GM23338 (cell line): ENCODE data around the gene RNF34. TPM values are rescaled to one million over a fixed set of nuclear protein-coding genes. Genes with fewer than 3 reads are reported as not detected.

Experiments used
- ATAC-seq: fragments of 200-7000 bp; cut with Tn5 transposase; 3 replicates; pipeline ENCODE4 v1.9.1; 2020
- DNase-seq: peaks from one replicate; pipeline ENCODE4 v3.0.0-alpha.2; 2015; ENCODE audit warnings: low spot score
- H2AFZ ChIP-seq: fragments of 200-600 bp; sonication (generic); 2 replicates; pipeline ENCODE4 v1.8.0; 2016; ENCODE audit warnings: antibody characterized with exemption, mild to moderate bottlenecking, moderate library complexity
- H3F3A ChIP-seq: fragments of 200-600 bp; sonication (generic); replicated peaks from 2 replicates; pipeline ENCODE4 v1.8.0; 2017; ENCODE audit warnings: antibody characterized with exemption, mixed run types, low read depth
- H3K27ac ChIP-seq: fragments of 200-600 bp; sonication (generic); 2 replicates; pipeline ENCODE4 v1.6.1; 2016; ENCODE audit warnings: low read depth
- H3K27me3 ChIP-seq: fragments of 200-600 bp; sonication (generic); 2 replicates; pipeline ENCODE4 v1.8.0; 2016; ENCODE audit warnings: mild to moderate bottlenecking, mixed run types, moderate library complexity; ENCODE audit not compliant: insufficient read depth
- H3K36me3 ChIP-seq: fragments of 200-600 bp; sonication (generic); 2 replicates; pipeline ENCODE4 v1.8.0; 2016; ENCODE audit warnings: mild to moderate bottlenecking; ENCODE audit not compliant: insufficient read depth
- H3K4me1 ChIP-seq: fragments of 200-600 bp; sonication (generic); 2 replicates; pipeline ENCODE4 v1.8.0; 2016; ENCODE audit warnings: mild to moderate bottlenecking, moderate library complexity; ENCODE audit not compliant: insufficient read depth
- H3K4me2 ChIP-seq: fragments of 200-600 bp; sonication (generic); 2 replicates; pipeline ENCODE4 v1.7.1; 2017; ENCODE audit warnings: mixed run types
- H3K4me3 ChIP-seq: fragments of 200-600 bp; sonication (generic); 2 replicates; pipeline ENCODE4 v1.6.1; 2016; ENCODE audit warnings: mixed run types
- H3K79me2 ChIP-seq: fragments of 200-600 bp; sonication (generic); replicated peaks from 2 replicates; pipeline ENCODE4 v1.8.0; 2017; ENCODE audit warnings: mild to moderate bottlenecking; ENCODE audit not compliant: insufficient read depth
- H3K9me2 ChIP-seq: fragments of 200-600 bp; sonication (generic); 2 replicates; pipeline ENCODE4 v1.8.0; 2017; ENCODE audit not compliant: insufficient read depth
- H4K20me1 ChIP-seq: fragments of 200-600 bp; sonication (generic); replicated peaks from 2 replicates; pipeline ENCODE4 v1.8.0; 2017; ENCODE audit warnings: mild to moderate bottlenecking; ENCODE audit not compliant: insufficient read depth
- H3K27ac Mint-ChIP-seq: 2 replicates; pipeline ENCODE4 v1.8.0; 2020; ENCODE audit warnings: inconsistent platforms, mild to moderate bottlenecking, moderate library complexity, mixed read lengths
- H3K27me3 Mint-ChIP-seq: 3 replicates; pipeline ENCODE4 v1.8.0; 2022; ENCODE audit warnings: low read depth, mild to moderate bottlenecking, moderate library complexity, mixed read lengths, inconsistent platforms; ENCODE audit not compliant: insufficient read depth, poor library complexity
- H3K36me3 Mint-ChIP-seq: 3 replicates; pipeline ENCODE4 v1.8.0; 2021; ENCODE audit warnings: low read depth, mild to moderate bottlenecking, inconsistent platforms, moderate library complexity, mixed read lengths
- H3K4me1 Mint-ChIP-seq: 3 replicates; pipeline ENCODE4 v1.8.0; 2020; ENCODE audit warnings: mild to moderate bottlenecking, inconsistent platforms, mixed read lengths
- H3K4me3 Mint-ChIP-seq: 3 replicates; pipeline ENCODE4 v1.8.0; 2021; ENCODE audit warnings: moderate library complexity, mild to moderate bottlenecking, inconsistent platforms, mixed read lengths
- H3K9me3 Mint-ChIP-seq: 3 replicates; pipeline ENCODE4 v1.8.0; 2020; ENCODE audit warnings: moderate library complexity, mild to moderate bottlenecking, inconsistent platforms, mixed read lengths
- CREB1 ChIP-seq: fragments of 250-450 bp; sonication (Bioruptor Pico); IDR thresholded peaks from 2 replicates; pipeline ENCODE4 v1.5.0; 2020; ENCODE audit warnings: low read depth, mild to moderate bottlenecking, moderate library complexity
- CTCF ChIP-seq, 2 experiments: fragments of 200-600 bp in 1 of 2; sonication (generic) in 1 of 2; conservative IDR thresholded peaks; 2 replicates each; pipeline versions ENCODE4 v1.5.1 to v1.6.1; 2016 to 2017; ENCODE audit warnings: antibody characterized with exemption in 2 of 2, low read depth in 2 of 2, mild to moderate bottlenecking in 2 of 2, moderate library complexity in 1 of 2
- ETS1 ChIP-seq: IDR thresholded peaks from 2 replicates; pipeline ENCODE4 v1.6.1; 2016; ENCODE audit warnings: antibody characterized with exemption
- EZH2 ChIP-seq: fragments of 200-600 bp; sonication (generic); IDR thresholded peaks from one replicate; pipeline ENCODE4 v1.8.0; 2017; ENCODE audit warnings: antibody characterized with exemption, mild to moderate bottlenecking, low read depth; ENCODE audit not compliant: unreplicated experiment
- EZH2phosphoT487 ChIP-seq: fragments of 200-600 bp; sonication (generic); IDR thresholded peaks from one replicate; pipeline ENCODE4 v1.8.1; 2018; ENCODE audit warnings: antibody characterized with exemption; ENCODE audit not compliant: unreplicated experiment
- JUNB ChIP-seq: IDR thresholded peaks from one replicate; pipeline ENCODE4 v1.6.1; 2016; ENCODE audit warnings: antibody characterized with exemption; ENCODE audit not compliant: unreplicated experiment
- NANOG ChIP-seq: IDR thresholded peaks from 2 replicates; pipeline ENCODE4 v1.6.1; 2016; ENCODE audit warnings: antibody characterized with exemption, borderline replicate concordance
- POLR2AphosphoS5 ChIP-seq: IDR thresholded peaks from 2 replicates; pipeline ENCODE4 v1.6.1; 2016; ENCODE audit warnings: antibody characterized with exemption, low read depth
- REST ChIP-seq: IDR thresholded peaks from one replicate; pipeline ENCODE4 v1.6.1; 2018; ENCODE audit warnings: antibody characterized with exemption; ENCODE audit not compliant: unreplicated experiment
- STAT1 ChIP-seq: IDR thresholded peaks from one replicate; pipeline ENCODE4 v1.6.1; 2016; ENCODE audit warnings: antibody characterized with exemption; ENCODE audit not compliant: unreplicated experiment
- ZNF114 ChIP-seq: fragments of 250-450 bp; sonication (Bioruptor Pico); IDR thresholded peaks from 2 replicates; pipeline ENCODE4 v1.5.0; 2020; ENCODE audit warnings: mild to moderate bottlenecking, moderate library complexity
- ZNF331 ChIP-seq: fragments of 250-450 bp; sonication (Bioruptor Pico); IDR thresholded peaks from 2 replicates; pipeline ENCODE4 v1.5.0; 2020; ENCODE audit warnings: low read depth, mild to moderate bottlenecking, moderate library complexity
- ZNF462 ChIP-seq: fragments of 250-450 bp; sonication (Bioruptor Pico); IDR thresholded peaks from 2 replicates; pipeline ENCODE4 v1.5.0; 2020; ENCODE audit warnings: mild to moderate bottlenecking, moderate library complexity
- polyA plus RNA-seq: library from polyadenylated mRNA; unstranded; fragments of >200 nt; fragmentation: Nextera tagmentation; extraction: Ambion mirVana; gene quantifications from 2 replicates; pipeline ENCODE4 v1.2.1, GENCODE V29; 2016
- total RNA-seq: library from RNA; depleted of rRNA; stranded (reverse); fragments of >200 nt; shearing (Covaris generic); gene quantifications from 2 replicates; pipeline ENCODE4 v1.2.3, GENCODE V29; 2014

RNF34 gene
- total and polyA plus RNA-seq, 2 experiments from 2014 or later = 47.2 to 63.3 TPM

GRCh38 chr12:121446750-121447149 is 46.8 kb downstream of the RNF34 start:
- H3K4me1 ChIP-seq = no peaks in the 10 kb centered on the region
- H3K4me3 ChIP-seq = no peak overlapping the region
- no peak overlapping the region for H2AFZ ChIP-seq
- ATAC-seq (no peak), DNase-seq (no peak)
- peaks cover 56% of the 10 kb centered on the region for H3K36me3 Mint-ChIP-seq
- peaks cover 52% of the 10 kb centered on the region for H3K79me2 ChIP-seq
- H3K4me2 ChIP-seq = no peak overlapping the region
- TF ChIP-seq ETS1 (no peak), ZNF114 (CRISPR knock-in tag) (no peak), CREB1 (no peak), POLR2AphosphoS5 (no peak), REST (no peak), ZNF331 (CRISPR knock-in tag) (no peak), NANOG (no peak), STAT1 (no peak), EZH2phosphoT487 (no peak), JUNB (no peak), ZNF462 (CRISPR knock-in tag) (no peak), CTCF (conservative IDR thresholded peaks at IDR 0.05; ENCODE audit: low read depth in 2 of 2) (no peak), EZH2 (no peak)
- H3K27me3 Mint-ChIP-seq = peaks cover 18% of the 10 kb centered on the region
- H3K9me3 Mint-ChIP-seq = no peaks in the 10 kb centered on the region
- H3K4me3 Mint-ChIP-seq = no peak overlapping the region
- H3K4me1 Mint-ChIP-seq = peaks cover 10% of the 10 kb centered on the region; the same call in 2 of the 3 replicates
- H3F3A ChIP-seq = peaks cover 12% of the 10 kb centered on the region
- no peak overlapping the region for H3K27ac Mint-ChIP-seq
- no peak overlapping the region for H3K27ac ChIP-seq
- peaks cover 10% of the 10 kb centered on the region for H3K36me3 ChIP-seq
- no peaks in the 10 kb centered on the region for H3K27me3 ChIP-seq
- H4K20me1 ChIP-seq = peaks cover 40% of the 10 kb centered on the region
- no peaks in the 10 kb centered on the region for H3K9me2 ChIP-seq
